NCI-H446 (cell line): ENCODE results near the gene MIEF1.
"Not testable (repeated sequence)": the region's sequence is repeated elsewhere in the genome, so short reads cannot be mapped to it uniquely, and the experiment has no call there.

Experiments
- DNase-seq, 2 experiments: peaks; one replicate each; lab custom pipeline; 2025; lab: John Stamatoyannopoulos, UW

Gene MIEF1

DNA sequence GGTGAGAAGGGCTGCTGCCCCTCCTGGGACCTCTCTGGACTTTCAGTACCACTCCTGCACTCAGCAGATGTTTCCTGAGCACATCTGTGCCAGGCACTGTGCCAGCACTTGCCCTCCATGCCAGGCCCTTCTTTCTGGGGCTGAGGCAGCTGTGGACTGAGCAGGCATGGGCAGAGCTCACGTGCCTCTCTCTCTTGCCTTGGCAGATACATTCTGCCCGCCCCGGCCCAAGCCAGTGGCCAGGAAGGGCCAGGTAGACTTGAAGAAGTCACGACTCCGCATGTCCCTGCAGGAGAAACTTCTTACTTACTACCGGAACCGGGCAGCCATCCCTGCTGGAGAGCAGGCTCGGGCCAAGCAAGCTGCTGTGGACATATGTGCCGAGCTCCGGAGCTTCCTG, 9.9 kb downstream of the MIEF1 start:
- DNase-seq, result no peak

DNA sequence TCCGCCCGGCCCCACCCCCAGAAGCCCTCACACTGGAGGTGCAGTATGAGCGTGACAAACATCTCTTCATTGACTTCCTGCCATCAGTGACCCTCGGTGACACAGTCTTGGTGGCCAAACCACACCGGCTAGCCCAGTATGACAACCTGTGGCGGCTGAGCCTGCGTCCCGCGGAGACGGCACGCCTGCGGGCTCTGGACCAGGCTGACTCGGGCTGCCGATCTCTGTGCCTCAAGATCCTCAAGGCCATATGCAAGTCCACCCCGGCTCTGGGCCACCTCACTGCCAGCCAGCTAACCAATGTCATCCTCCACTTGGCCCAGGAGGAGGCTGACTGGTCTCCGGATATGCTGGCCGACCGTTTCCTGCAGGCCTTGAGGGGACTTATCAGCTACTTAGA, 11.7 kb downstream of the MIEF1 start:
- no peak for DNase-seq

DNA sequence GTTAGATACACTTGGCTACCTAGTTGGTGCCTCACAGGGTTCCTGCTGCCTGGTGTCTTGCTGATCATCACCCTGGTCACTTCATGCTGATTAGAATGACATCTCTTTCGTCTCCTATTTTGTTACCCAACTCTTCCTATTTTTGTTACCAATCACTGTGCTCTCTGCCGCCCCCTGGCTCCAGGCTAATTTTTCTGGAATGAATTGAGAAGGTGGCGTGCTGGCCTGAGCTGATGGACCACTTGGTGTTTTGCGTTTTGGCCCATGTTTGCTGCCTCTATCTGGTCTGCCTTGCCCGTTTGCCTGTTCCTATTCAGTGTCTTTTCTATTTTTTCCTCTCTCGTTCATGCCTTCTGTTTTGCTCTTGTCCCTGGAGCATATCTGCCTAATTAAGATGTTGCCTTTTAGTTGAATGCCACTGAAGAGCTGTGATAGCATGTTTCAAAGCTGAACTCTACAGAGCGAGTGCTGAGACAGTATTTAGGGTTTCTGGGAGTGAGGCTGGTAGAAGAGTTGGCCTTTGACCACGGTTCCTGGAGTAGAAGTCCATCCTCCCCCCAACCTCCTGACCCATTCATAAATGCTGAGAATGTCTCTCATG, 12.4 kb downstream of the MIEF1 start:
- peak in 1 of 2 experiments; percentile 31 for DNase-seq

GRCh38 chr22:39515266-39516050, 13.4 kb downstream of the MIEF1 start:
- DNase-seq, result no peak

DNA sequence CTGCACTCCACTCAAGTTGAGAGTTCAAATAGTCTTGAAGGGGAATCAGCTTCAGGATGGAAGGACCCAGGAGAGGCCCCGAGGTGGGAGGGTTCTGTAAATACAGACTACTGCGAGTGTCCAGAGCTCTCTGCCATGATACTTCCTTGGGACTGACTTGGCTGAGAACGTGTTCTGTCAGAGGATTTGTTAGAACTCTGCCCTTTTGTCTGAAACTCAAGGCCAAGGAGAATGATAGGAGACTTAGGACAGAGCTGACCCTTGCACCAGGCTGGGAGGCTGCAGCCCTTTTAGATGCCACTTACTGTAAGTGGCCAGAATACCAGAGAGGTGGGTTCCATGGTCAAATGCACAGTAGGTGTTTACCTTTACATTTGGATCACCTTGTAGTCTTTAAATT, 15.4 kb downstream of the MIEF1 start:
- no peak for DNase-seq

- DNase-seq, result no peak
Observed at GRCh38 chr22:39518144-39518786, 16.2 kb downstream of the MIEF1 start.

DNA sequence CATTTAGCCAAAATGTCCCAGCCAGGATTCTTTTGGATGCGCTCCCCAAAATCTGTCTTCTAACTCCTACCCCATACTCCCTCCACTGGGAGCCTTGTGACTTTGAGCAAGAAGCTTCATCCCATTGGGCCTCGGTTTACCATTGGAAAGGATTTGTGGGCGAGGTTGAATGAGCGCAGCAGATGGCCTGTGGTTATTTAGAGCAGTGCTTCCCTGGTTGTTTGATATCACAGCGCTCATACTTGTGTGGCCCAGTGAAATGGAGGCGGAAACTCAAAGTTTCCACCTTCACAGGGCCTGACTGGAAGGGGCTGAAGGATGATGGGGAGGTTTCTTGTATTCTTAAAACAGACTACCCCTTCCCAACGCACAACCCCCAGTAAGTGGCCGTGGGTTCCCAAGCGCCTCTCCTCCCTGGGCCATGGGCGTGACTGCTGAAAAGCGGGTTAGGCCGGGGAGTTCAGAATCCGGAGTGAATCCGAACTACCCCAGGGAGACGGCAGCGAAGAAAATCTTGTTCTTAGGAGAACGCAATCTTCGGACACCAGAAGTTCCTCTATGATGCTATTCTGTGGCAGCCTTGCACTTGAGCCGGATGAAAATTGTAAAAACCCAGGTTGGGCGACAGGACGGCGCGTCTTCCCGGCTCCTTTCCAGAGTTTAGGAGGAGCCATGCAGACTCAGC, 17.0 kb downstream of the MIEF1 start:
- peak in 1 of 2 experiments; percentile 50 for DNase-seq

DNA sequence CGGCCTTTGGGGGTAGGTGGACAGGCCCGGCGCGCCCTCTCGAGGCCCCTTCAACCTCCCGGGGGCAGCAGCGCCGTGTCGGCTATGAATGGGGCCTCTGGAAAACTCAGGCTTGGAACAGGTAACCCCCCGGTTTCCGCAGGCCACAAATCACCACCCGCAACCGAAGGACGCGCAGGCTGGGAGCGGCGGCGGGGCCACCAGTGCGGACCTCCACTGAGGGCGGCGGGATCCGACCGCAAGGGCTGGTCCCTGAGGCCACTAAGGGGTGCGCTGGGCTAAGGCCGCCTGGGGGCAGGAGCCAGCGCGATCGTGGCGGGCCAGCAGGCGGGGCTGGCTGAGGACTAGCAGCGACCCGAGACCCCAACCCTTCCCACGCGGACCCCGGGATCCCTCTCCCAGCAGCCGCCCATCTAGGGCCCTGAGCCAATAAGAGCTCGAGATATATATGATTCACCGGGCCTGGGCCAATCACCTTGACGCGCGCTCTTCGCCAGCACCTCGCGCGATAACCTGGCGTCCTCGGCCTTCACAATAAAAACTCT, 17.7 kb downstream of the MIEF1 start:
- peak; percentile 94 to 98 for DNase-seq

DNA sequence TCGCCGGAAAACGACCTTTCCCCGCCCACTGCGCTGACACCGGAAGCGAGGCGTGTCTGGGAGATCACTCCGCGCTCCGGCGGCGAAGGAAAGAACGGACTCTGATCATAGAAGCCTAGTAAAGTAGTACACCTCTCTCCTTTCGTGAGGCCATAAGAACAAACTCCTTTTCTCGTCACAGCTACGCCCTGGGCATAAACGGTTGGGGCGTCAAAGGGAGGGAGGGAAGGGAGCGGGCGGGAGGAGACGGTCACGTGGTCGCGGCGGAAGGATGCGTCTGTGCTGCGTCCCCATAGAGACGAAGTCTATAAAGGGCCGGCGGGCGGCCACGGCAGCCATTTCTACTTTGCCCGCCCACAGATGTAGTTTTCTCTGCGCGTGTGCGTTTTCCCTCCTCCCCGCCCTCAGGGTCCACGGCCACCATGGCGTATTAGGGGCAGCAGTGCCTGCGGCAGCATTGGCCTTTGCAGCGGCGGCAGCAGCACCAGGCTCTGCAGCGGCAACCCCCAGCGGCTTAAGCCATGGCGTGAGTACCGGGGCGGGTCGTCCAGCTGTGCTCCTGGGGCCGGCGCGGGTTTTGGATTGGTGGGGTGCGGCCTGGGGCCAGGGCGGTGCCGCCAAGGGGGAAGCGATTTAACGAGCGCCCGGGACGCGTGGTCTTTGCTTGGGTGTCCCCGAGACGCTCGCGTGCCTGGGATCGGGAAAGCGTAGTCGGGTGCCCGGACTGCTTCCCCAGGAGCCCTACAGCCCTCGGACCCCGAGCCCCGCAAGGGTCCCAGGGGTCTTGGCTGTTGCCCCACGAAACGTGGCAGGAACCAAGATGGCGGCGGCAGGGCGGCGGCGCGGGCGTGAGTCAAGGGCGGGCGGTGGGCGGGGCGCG, 18.4 kb downstream of the MIEF1 start, which contains the start of gene ATF4:
Gene ATF4, plus strand, starts transcription at position 337 of the 880 bp plus-strand sequence. CDS start 884 bp downstream, outside the sequence.
- DNase-seq, result peak; percentile 82 to 95

- not testable (repeated sequence) for DNase-seq
Observed at GRCh38 chr22:39521106-39521885, 19.2 kb downstream of the MIEF1 start.

GRCh38 chr22:39522091-39522490, 20.0 kb downstream of the MIEF1 start:
- not testable (repeated sequence) for DNase-seq

DNA sequence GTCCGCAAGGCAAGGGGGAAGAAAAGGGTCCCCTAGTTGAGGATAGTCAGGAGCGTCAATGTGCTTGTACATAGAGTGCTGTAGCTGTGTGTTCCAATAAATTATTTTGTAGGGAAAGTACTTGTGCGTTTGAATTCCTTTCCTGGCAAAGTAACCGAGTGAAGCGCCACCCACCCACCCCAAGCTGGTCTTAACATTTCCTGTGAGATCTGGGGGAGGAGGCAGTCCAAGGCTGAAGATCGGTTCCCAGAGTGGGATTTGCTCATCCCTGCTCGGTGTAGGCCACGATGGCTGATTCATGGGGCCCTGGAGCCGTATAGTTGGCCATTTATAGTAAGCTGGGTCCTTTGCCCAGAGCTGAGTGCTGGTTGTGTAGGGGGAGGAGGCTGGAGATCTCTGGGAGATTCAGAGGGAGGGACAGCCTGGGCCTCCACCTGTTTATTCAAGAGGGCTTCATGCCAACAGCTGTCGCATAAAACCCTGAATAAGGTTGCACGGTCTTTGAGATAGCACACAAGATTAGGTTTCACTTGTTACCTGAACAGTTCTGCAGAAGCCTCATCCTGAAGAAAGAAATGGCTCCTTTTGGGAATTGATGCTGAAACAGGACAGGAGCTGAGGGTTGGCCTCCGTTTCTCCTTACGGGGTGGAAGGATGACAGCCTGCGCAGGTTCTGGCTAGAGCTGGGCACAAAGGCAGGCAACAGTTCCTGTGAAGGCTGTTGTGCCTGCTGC, 20.6 kb downstream of the MIEF1 start:
- peak in 1 of 2 experiments; percentile 62 for DNase-seq

- DNase-seq, result no peak
Observed at GRCh38 chr22:39524089-39524752, 22.1 kb downstream of the MIEF1 start.

- no peak for DNase-seq
Observed at GRCh38 chr22:39524753-39525657, 22.9 kb downstream of the MIEF1 start.

DNA sequence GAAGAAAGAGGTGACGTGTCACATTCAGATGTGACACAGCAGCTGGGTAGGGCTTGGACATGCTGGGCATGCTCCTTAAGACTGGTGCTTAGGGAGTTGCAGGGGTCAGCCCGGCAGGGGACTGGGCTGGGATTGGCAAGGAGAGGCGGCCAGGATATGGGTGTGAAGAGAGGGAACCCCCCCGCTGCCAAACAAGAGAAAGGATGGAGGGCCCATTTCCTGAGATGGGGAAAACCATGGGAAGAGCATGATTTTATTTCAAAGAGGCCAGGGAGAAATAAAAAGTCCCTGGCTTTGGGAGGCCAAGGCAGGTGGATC, 23.5 kb downstream of the MIEF1 start:
- DNase-seq, result no peak

DNA sequence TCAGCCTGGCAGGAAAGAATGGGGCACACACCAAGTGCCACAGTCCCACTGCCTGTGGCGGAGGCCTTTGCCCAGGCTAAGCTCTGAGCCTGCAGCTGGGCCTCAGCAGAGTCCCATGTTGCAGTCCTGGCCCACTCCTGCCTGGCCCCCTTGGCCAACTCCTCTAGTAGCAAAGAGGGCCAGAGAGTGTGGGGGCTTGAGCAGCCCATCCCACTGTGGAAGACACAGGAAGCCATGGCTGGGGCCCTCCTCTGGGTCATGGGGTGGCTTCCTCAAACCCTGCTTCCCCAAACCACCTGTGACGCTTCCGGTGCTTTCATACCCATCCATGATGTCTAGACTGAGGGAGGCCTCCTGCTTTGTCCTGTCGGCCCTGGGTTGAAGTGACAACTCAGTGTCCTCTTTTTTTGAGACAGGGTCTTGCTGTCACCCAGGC, 24.7 kb downstream of the MIEF1 start:
- no peak for DNase-seq

DNA sequence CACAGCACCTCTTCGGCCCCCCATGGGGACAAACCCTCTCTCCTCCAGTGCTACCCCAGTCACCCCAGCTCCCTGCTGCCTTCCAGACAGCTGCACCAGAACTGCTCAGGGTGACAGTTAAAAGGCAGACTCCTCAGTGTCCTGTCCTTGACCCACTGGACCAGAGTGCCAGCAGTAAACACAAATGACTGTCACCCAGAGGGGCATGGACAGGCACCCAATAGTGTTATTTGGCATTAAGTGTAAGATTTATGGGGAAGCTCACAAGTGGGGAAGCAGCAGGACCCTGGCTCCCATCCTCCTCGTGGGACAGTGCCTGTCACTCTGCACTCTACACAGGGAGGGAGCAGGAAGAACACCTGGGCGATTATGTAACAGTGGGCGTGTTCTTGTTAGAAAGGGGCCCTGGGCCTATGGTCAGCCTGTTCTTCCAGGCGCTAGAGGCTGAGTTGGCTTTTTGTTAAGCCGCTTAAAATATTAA, 25.4 kb downstream of the MIEF1 start:
- no peak for DNase-seq
